NCI-H187 treated with DMSO at 0.1 percent for 48 hours (cell line): ENCODE results near the gene HOXB2.

ENCODE experiments used
- DNase-seq: peaks from one replicate; lab custom pipeline; 2025; lab: John Stamatoyannopoulos, UW

The HOXB2 gene

GRCh38 chr17:48578616-48579470, 33.9 kb upstream of the HOXB2 start:
- DNase-seq: no peak

- DNase-seq: no peak
Observed at GRCh38 chr17:48577946-48578615, 33.2 kb upstream of the HOXB2 start, which contains the start of gene HOXB4. Gene HOXB4, minus strand, starts transcription at chr17:48578350. Its CDS starts 31 bp downstream, at chr17:48578319.

- DNase-seq: no peak
Observed at GRCh38 chr17:48577330-48577945, 32.5 kb upstream of the HOXB2 start.

- no peak for DNase-seq
Observed at GRCh38 chr17:48576479-48577309, 31.8 kb upstream of the HOXB2 start.

GRCh38 chr17:48575673-48576478, 31.0 kb upstream of the HOXB2 start:
- no peak for DNase-seq

- DNase-seq: peak; percentile 95
Observed at GRCh38 chr17:48575066-48575582, 30.2 kb upstream of the HOXB2 start.

GRCh38 chr17:48574505-48575065, 29.7 kb upstream of the HOXB2 start:
- DNase-seq: no peak

GRCh38 chr17:48571826-48572417, 27.0 kb upstream of the HOXB2 start:
- DNase-seq: no peak

- no peak for DNase-seq
Observed at GRCh38 chr17:48571024-48571818, 26.3 kb upstream of the HOXB2 start.

GRCh38 chr17:48570325-48571023, 25.6 kb upstream of the HOXB2 start:
- DNase-seq: no peak

GRCh38 chr17:48569674-48570324, 24.9 kb upstream of the HOXB2 start:
- no peak for DNase-seq

- DNase-seq: no peak
Observed at GRCh38 chr17:48569240-48569582, 24.3 kb upstream of the HOXB2 start.

GRCh38 chr17:48568499-48569239, 23.8 kb upstream of the HOXB2 start:
- DNase-seq: no peak

GRCh38 chr17:48567646-48568354, 22.9 kb upstream of the HOXB2 start:
- DNase-seq: no peak

GRCh38 chr17:48567209-48567608, 22.3 kb upstream of the HOXB2 start:
- DNase-seq: no peak

GRCh38 chr17:48566717-48567116, 21.8 kb upstream of the HOXB2 start:
- no peak for DNase-seq
